ENCODE data around the gene G6PC3. TPM values are rescaled to one million over a fixed set of nuclear protein-coding genes. Genes with fewer than 3 reads are reported as not detected.
"Not testable (repeated sequence)": the region's sequence is repeated elsewhere in the genome, so short reads cannot be mapped to it uniquely, and the experiment has no call there.

Gene G6PC3
- total RNA-seq, 2 donors from 2014 or later = 36.0 to 41.1 TPM

- no peak overlapping the region for H3K4me3 ChIP-seq
- H3K9me3 ChIP-seq = no peaks in the 10 kb centered on the region
- no peak for DNase-seq (ENCODE audit: low spot score)
- H3K36me3 ChIP-seq = peaks cover 32% of the 10 kb centered on the region
- peaks cover 0 to 51% of the 10 kb centered on the region in 2 donors for H3K4me1 ChIP-seq
- TF ChIP-seq CTCF (IDR thresholded peaks at IDR 0.05) = no peak
- H3K27ac ChIP-seq = peak overlapping the region; percentile 41 to 64
- H3K27me3 ChIP-seq = no peaks in the 10 kb centered on the region
Measured at GRCh38 chr17:44039829-44040635, 30.5 kb upstream of the G6PC3 start.

- H3K27ac ChIP-seq = peak overlapping the region in 1 of 2 donors; percentile 0
- H3K36me3 ChIP-seq = peaks cover 10% of the 10 kb centered on the region
- DNase-seq (ENCODE audit: low spot score) = no peak
- H3K27me3 ChIP-seq = no peaks in the 10 kb centered on the region
- peaks cover 0 to 43% of the 10 kb centered on the region in 2 donors for H3K4me1 ChIP-seq
- no peaks in the 10 kb centered on the region for H3K9me3 ChIP-seq
- no peak for TF ChIP-seq CTCF (IDR thresholded peaks at IDR 0.05)
- no peak overlapping the region for H3K4me3 ChIP-seq
Measured at GRCh38 chr17:44043272-44043696, 27.3 kb upstream of the G6PC3 start.

- no peak for TF ChIP-seq CTCF (IDR thresholded peaks at IDR 0.05)
- peaks cover 0 to 38% of the 10 kb centered on the region in 2 donors for H3K4me1 ChIP-seq
- no peak for DNase-seq (ENCODE audit: low spot score)
- H3K4me3 ChIP-seq = no peak overlapping the region
- H3K36me3 ChIP-seq = peaks cover 12% of the 10 kb centered on the region
- H3K27me3 ChIP-seq = no peaks in the 10 kb centered on the region
- H3K27ac ChIP-seq = no peak overlapping the region
- no peaks in the 10 kb centered on the region for H3K9me3 ChIP-seq
Measured at GRCh38 chr17:44044071-44044470, 26.5 kb upstream of the G6PC3 start.

GRCh38 chr17:44045486-44045885 lies 25.0 kb upstream of the G6PC3 start:
- H3K9me3 ChIP-seq = no peaks in the 10 kb centered on the region
- peaks cover 0 to 30% of the 10 kb centered on the region in 2 donors for H3K4me1 ChIP-seq
- no peaks in the 10 kb centered on the region for H3K27me3 ChIP-seq
- no peak for TF ChIP-seq CTCF (IDR thresholded peaks at IDR 0.05)
- no peak overlapping the region for H3K27ac ChIP-seq
- no peak overlapping the region for H3K4me3 ChIP-seq
- DNase-seq (ENCODE audit: low spot score) = no peak
- peaks cover 21% of the 10 kb centered on the region for H3K36me3 ChIP-seq

GRCh38 chr17:44046893-44047292 lies 23.6 kb upstream of the G6PC3 start:
- not testable (repeated sequence) for H3K4me3 ChIP-seq; H3K9me3 ChIP-seq; H3K27me3 ChIP-seq; H3K27ac ChIP-seq; DNase-seq (ENCODE audit: low spot score)
- Histone ChIP-seq H3K36me3 (peaks cover 35% of the 10 kb centered on the region), H3K4me1 (peaks cover 0 to 21% of the 10 kb centered on the region in 2 donors)

GRCh38 chr17:44049294-44050060 lies 21.1 kb upstream of the G6PC3 start:
- DNase-seq (ENCODE audit: low spot score) = no peak
- peaks cover 44% of the 10 kb centered on the region for H3K36me3 ChIP-seq
- H3K4me3 ChIP-seq = no peak overlapping the region
- peaks cover 0 to 18% of the 10 kb centered on the region in 2 donors for H3K4me1 ChIP-seq
- no peaks in the 10 kb centered on the region for H3K9me3 ChIP-seq
- no peak for TF ChIP-seq CTCF (IDR thresholded peaks at IDR 0.05)
- no peaks in the 10 kb centered on the region for H3K27me3 ChIP-seq
- H3K27ac ChIP-seq = no peak overlapping the region
